Stimulated activated CD4-positive, alpha-beta T cell treated with anti-CD3 and anti-CD28 coated beads, Interleukin-12 subunit alpha, Interleukin-12 subunit beta, amount 100 ng/mL, for 48 hours (primary cell): ENCODE data around the gene TRAPPC2L.

Experiments used
- DNase-seq, 3 donors: peaks; one replicate each; pipeline ENCODE4 v3.0.0-alpha.2; 2020; ENCODE audit warnings: low read depth in 2 of 3, low spot score in 1 of 3

Gene TRAPPC2L

DNA sequence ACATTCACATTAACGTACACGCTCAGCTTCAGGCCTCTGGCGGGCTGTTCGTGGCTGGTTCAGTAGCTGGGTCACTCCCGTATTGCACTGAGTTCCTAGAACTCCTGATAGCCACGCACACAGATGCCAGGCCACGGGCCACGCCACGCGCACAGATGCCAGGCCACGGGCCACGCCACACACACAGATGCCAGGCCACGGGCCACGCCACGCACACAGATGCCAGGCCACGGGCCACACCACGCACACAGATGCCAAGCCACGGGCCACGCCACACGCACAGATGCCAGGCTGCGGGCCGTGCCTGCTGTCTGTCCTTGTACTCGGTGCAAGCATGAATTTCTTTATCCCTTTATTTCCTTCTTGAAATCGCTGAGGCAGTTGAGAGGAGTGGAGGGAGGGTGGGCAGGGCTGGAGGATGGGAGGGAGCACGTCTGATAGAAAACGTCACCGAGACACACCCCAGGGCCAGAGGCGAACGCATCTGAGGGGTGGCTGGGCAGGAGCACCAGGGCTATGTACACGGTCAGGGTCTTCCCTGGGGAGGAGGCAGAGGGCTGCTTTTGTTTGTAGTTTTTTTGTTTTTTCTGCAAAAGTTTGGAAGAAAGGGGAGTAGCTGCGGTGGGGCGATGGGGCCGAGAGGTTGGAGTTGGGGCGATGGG lies 18.1 kb downstream of the TRAPPC2L start:
- DNase-seq = no peak

DNA sequence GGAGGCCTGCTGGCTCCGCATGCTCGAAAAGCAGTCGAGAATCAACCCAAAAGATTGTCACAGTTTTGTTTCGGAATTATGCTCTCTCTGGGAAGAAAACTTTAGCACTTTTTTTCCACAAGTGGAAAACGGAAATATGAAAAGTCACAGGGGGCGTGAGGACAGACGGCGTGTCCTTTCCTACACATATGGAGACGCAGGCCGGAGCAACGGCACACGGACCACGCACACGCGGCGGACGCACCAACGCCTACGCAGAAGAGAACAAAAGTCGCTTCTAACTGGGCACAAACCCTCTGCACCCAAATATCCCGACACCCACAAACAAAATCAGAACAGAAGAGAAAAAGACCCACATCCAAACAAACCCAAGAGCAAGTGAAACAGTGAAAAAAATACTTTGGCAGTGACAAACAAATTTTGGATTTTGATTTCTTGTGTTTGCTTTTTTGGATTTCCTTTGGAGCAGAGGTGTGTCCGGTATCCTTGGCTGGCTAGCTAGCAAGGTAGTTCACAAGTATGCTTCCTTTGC lies 18.8 kb downstream of the TRAPPC2L start:
- DNase-seq = no peak

DNA sequence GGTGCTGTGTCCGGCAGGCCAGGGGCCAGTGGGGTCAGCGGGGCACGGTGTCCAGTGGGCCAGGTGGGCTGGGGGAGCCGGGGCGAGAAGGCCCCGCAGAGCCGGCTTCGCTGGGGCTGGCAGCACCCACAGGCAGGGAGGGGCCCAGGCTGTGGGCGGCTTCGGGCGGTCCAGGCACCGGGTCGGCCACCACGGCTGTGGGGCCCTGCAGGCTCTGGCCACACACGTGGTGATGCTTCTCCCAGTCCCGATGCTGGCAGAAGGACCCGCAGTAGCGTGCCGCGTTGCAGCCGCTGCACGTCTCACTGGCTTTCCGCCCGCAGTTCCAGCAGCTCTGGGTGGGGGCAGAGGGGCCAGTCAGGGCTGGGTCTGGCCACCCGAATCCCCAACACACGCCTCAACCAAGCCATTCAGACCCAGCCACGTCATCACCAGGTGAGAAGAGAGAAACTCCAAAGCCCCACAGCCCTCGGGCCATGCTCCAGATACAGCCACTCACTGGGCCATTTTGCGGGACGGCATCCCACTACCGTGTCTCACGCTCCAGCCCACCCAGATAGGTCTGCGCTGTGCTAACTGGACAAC lies 20.1 kb downstream of the TRAPPC2L start:
- no peak for DNase-seq

DNA sequence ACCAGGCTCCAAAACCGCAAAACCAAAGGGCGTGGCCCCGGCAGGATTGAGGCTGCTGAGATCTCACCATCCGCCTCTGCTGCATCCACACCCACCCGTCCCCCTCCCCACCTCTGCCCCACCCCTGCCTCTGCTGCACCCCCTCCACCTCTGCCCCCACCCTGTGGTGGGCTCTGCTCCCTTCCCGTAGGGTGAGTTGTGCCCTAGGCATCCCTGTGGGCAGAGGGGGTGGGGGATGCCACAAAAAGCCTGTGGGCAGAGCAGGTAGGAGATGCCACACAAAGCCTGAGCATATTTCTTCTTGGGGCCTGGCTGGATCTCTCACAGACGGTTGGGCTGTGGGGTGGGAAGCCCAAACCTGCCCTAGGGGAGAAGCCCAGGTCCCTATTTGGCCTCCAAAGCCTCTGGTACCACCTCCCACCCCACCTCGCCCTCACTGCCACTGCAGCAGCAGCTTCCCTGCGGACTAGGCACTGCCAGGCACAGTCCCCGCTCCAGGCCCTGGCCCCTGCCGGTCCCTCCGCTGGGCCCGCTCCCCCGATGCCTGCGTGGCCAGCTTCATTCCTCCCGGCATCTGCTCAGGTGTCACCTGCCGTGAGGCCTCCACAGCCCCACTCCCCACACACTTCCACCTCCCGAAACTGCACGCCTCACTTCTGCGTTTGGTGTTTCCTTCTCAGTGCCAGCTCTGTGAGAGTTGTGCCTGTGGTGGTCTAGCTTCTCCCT lies 20.8 kb downstream of the TRAPPC2L start:
- no peak for DNase-seq

DNA sequence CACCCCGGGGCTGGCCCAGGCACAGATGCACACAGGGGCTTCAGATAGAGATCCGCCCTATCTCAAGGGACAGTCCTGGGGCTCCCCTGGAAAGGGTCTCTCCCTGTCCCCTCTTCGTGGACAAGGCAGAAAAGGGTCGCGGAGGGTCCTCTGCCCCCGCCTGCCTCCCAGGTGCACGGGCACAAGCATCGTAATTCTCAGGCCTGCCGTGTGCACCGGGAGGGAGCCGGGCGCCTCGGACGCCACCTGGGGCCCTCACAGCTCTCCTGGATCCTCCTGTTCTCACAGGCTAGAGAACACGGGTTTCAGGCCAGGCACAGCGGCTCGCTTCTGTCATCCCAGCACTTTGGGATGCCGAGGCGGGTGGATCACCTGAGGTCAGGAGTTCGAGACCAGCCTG lies 21.4 kb downstream of the TRAPPC2L start:
- DNase-seq = no peak

DNA sequence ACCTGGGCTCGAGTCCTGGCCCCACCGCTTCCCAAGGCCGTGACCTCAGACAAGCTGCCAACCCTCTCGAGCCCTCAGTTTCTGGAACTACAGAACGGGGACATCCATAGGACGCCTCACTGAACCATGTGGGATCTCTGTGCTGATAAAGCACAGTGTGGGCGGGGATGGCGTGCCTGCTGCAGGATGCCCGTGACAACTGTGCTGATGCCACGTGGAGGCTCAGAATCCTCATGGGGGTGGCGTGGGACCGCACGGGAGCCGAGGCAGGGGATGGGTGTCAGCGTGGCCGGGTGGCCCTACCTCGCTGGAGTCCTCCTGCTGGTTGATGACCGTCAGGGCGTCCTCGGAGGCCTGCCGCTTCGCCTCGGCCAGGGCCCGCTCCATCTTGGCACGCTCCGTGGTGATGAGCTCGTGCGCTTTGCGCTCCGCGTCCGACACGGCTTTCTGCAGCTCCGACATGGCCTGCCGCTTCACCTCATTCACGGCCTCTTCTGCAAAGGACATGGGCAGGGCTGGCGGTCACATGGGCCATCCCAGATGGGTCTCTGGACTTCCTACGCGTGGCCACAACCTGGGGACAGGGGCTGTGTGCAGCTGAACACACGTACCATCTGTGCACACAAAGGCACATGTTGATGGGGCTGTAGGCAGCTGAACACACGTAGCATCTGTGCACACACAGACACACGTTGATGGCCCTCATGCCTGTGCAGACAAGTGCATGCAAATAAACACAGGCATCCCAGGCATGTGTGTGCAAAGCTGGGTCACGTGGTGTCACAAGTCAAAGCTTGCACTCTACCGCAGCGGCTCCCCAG lies 22.2 kb downstream of the TRAPPC2L start:
- no peak for DNase-seq

DNA sequence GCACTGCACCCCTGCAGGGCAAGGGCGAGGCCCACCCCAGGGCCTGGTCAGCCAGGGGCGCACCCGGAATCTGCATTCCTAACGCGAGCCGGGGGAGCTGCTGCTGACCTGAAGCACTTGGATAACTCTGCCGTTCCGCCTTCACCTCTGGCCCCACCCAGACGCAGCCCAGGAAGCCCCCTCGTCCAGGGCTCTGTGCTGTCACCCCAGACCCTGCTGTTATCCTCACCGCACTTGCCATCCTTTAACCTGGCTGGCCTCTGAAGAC lies 22.8 kb downstream of the TRAPPC2L start:
- DNase-seq = no peak

DNA sequence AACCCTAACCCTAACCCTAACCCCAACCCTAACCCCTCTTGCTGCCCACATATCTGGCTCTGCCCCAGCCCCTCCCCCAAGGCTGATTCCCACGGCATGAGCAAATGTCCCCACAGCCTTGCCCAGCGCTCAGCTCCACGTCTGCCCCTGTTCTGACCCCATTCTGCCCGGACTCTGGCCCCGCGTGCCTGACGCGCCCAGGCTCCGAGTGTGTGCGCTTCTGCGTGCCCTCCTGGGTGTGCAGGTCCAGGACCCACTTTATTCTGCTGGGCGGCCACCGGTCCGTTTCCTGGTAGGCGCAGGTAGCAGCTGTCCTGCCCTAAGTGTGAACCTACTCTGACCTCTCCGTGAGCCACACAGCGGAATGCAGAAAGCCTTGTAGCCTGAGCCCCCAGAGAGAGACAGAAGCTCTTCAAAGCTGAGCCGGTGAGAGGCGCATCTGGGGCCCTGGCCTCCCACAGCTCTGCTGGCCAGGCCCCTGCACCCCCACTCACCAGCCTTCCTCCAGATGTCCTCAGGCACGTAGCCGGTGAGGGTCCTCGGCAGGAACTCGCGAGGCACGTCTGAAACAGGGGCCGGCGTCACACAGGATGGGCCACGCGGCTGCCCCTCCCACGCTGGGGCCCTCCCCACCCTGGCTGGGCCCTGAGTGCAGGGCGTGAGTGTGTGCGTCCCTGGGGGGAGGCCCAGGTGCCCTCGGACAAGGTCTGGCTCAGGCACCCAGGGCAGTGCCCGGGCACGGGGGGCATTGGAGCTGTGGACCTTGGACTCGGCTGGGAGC lies 23.5 kb downstream of the TRAPPC2L start:
- DNase-seq = no peak

DNA sequence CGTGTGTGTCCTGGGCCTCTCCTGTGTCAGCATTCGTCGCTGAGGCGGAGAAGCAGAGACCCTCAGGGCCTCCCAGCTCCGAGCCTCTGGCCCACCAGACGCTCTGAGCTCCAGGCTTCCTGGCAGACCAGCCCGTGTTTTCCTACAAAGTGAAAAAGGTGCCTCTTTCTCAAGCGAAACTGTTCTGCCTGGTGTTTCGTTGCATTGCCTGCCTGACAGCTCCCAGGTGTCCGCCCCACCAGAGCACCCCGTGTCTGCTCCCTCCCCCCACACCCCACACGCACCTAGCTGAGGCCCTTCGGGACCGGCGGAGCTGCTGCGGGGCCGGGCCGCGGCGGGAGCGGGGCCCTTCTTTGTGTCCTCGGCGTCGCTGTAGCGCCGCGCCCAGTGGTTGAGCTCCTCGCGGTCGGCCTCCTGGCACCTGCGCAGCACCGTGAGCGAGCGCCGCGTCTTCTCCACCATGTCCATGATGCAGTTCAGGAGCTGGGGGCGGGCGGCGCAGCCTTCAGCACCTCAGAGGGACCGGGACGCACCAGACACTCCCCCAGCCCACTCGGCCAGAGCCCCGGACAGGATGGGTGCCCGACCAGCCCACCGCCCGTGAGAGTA lies 24.2 kb downstream of the TRAPPC2L start:
- no peak for DNase-seq

DNA sequence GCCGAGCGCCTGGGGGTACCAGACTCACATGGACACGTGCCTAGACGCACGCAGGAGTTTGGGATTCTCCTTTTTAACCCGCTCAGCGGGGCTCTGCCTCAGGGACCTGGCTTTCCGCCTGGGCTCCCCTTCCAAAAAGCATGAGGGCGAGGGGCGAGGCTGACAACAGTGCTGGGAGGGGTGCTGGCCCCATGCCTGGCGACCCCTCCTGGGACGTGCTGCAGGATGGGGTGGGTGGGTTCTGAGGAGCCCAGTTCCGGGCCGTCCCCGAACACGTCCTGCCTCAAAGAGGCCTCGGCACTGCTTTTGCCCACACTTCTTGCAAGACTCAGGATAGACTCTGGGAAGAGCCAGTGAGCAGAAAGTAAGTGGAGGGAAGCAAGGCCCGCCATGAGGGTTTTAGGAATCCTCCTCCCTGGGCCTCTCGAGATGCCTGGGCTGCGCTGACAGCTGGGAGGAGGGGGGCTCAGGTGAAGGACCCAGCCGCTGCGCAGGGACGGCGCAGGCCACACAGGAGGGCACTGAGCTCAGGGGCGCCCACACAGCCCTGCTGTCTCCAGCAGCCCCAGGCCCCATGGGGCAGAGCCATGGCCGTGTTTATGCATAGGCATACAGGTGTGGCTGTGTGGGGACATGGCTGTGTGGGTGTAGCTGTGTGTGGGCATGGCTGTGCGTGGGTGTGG lies 24.9 kb downstream of the TRAPPC2L start:
- no peak for DNase-seq

DNA sequence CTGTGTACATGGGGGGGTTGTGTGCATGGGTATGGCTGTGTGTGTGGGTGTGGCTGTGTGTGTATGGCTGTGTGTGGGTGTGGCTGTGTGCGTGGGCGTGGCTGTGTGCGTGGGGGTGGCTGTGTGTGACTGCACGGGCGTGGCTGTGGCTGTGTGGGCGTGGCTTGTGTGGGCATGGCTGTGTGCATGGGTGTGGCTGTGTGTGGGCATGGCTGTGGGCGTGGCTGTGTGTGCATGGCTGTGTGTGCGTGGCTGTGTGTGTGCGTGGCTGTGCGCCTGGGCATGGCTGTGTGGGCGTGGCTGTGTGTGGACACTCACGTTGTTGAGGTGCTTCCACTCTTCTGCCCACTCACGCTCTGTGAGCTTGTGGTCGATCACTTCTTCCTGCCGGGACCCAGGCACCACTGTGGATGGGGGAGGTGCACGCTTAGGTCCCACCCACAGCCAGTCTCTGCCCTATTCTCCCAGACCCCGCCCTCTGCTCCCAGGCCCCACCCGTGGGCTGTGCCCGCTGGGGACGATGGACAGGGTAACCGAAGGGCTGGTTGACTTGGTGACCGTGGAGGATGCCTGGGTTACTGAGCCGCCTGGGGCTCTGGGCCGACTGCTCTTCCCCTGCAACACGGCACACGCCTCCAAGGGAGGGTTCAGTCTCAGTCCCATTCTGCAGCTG lies 25.6 kb downstream of the TRAPPC2L start:
- DNase-seq = no peak

DNA sequence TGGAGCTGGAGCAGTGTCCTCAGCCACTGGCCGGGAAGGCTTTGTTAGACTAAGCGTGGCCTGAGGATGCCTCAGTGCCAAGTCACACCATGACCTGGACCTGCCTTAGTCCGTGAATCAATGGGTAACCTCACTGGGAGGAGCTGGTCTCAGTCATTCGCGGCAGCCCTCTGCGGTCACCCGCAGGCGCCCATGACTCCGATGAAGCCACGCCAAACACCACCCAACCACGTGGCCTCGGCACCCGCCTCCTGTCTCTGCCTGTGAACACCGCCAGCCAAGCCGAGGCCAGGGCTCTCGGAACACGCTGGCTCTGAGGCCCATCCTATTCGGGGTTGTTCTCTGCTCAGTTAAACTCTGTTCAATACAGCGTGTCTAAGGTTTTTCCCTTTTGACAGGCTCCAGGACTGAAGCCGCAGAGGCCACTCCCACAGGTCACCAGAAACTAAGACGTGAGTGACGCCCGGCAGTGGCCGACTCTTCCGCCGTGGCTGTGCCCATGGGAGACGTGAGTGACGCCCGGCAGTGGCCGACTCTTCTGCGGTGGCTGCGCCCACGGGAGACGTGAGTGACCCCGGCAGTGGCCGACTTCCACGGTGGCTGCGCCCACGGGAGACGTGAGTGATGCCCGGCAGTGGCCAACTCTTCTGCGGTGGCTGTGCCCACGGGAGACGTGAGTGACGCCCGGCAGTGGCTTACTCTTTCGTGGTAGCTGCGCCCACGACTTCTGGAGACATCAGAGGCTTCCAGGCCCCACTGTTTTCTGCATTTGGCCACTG lies 26.4 kb downstream of the TRAPPC2L start:
- no peak for DNase-seq

DNA sequence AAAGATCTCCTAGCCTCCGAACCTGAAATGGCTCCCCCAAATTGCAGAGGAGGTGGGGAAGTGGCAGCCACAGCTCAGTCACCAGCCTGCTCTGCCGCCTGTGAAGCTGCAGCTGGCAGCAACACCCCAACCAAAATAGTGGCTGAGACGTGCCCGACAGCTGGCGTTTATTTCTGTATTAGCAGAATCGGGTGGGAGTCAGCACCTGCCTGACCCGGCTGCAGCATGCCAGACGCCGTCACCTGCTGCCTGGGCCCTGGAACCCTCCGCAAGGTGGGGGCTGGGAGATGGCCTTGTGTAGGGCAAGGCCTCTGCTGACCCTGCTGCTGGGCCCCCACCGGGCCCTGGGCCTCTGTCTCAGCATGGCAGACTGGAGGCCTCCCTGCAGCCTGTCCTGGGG lies 27.0 kb downstream of the TRAPPC2L start:
- no peak for DNase-seq

DNA sequence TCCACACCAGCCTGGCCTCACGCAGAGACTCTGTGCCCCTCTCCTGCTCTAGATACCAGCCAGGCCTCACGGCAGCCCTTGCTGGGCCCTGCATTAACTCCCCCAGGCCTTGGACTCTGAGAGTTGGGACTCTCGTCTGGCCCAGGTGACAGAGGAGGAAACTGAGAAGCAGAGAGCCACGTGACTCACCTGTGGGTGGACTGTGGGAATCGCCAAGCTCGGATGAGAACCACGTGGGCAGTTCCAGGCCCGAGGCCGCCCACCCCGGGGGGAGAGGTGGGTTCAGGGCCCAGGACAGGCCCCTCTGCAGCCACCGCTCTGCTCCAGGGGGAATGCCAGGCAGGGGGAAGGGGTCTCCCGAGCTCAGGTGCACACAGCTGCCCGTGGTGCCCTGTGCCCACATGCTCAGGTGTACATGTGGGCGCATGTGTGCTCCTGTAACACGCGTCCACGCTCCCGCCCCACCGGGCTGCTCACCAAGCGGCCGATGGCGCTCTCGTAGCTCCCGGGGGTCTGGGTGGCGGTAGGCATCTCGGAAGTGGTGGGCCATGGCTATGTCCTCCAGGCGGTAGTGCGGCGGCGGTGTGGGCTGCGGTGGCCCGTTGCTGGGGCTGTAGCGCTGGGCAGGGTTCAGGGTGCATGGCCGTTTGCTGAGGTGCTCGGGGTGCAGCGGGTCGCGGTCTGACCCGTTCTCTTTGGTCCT lies 27.8 kb downstream of the TRAPPC2L start:
- DNase-seq = no peak

DNA sequence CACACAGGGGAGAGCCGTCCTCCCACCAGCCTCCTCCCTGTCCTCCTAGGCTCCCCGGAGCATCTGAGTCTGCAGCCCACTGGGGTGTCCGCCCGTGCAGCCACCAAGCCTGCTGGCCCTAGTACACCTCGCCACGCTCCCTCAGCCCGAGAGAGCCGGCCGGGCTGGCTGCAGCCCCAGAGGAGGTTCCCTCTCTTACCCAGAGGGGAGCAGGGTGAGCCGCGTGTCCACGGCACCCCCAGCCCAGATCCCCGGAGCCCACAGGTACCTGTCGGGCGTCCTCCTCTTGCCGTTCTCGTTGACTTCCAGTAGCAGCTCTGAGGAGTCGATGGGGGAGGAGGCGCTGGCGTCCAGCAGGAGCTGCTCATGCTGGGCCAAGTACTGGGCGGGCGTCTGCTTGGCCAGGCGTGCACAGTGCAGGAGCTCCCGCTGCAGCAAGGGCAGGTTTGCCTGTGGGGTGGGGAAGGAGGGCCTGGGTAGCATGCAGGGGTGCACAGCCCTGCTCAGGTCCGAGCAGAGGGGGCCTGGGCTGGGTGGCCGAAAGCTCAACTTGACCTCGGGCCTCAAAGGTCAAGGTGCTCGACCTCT lies 28.9 kb downstream of the TRAPPC2L start:
- DNase-seq = no peak

DNA sequence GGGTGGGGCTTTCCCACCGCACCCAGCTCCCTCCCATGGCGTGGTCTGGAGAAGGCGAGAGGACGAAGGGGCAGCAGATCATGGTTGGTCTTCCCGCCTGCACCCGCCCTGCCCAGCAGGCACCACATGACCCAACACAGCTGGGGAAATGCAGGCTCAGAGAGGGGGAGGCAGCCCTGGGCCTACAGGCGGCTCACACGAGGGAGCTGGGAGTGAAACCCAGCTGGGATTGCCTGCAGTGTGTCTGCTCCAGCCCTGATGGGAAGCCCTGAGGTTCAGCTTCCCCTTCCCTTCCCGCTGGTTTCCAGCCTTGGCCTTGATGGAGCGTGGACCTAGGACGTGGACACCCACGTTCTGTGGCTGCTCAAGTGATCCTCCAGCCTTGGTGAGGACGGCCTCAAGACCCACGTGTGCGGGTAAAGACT lies 29.5 kb downstream of the TRAPPC2L start:
- no peak for DNase-seq

DNA sequence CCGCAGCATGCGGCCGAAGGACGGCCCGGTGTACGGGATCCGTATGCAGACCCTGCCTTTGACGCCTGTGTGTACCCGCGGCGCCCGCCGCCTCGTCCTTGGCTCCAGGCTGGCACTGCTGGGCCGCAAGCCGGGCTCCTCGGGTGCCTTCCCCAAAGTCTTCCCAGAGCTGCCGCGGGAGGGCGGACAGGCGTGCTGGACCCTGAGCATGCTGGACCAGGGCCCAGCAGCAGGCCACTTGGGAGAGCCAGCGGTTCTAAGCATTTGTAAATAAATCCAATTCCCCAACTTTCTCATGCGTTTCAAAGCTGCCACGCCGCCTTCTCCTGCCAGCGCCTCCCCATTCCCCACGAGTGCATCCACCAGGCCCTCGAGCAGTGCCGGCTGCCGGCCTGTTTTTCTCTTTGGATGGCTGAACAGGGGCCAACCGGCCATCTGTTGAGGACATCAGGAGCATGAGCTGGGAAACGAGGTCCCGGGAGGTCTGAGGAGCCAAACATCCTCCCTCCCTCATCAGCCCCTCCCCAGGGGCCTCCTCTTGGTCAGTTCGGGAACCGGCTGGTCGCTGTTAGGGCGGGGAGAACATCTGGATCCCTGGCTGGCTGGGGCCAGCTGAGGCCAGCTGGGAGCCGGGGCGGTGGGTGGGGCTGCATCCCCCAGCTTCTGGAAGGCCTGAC lies 30.1 kb downstream of the TRAPPC2L start:
- no peak for DNase-seq
